HG03354 (cell line): ENCODE results near the gene ABCC3.

Source experiments
- ATAC-seq: cut with Tn5 transposase; IDR thresholded peaks from one replicate; pipeline ENCODE4 v1.9.1; 2021; ENCODE audit warnings: mild to moderate bottlenecking; ENCODE audit not compliant: unreplicated experiment, poor library complexity, severe bottlenecking

Gene ABCC3

GRCh38 chr17:50661348-50661747 lies 26.7 kb downstream of the ABCC3 start:
- no peak for ATAC-seq

GRCh38 chr17:50661795-50662391 lies 27.2 kb downstream of the ABCC3 start:
- ATAC-seq, result no peak

DNA sequence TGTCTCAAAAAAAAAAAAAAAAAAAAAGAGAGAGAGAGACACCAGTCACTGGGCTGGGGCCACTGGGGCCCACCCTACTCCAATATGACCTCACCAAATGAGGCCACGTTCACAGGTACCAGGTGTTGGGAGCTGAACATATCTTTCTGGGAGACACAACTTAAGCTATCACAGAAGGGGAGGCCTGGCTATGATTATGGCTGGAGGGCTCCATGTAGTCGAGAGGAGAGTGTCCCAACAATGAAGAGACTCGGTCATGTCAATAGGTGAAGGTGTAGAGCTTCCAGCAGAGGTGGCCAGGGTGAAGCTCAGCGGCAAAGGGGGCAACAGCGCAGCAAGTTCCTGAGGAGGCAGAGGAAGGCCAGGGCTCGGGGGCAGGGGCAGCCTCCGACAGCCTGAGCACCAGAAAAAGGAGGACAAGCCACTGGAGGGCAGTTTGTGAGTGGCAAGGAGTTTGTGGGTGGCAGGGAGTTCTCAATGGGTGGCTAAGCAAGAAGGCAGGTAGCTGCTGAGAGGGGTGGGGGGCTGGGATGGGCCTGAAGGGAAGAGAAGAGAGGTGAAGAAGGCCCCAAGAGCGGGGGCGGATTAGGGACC lies 28.0 kb downstream of the ABCC3 start:
- ATAC-seq, result no peak

- no peak for ATAC-seq
These were observed 29.2 kb downstream of the ABCC3 start for GRCh38 chr17:50663812-50664374.

DNA sequence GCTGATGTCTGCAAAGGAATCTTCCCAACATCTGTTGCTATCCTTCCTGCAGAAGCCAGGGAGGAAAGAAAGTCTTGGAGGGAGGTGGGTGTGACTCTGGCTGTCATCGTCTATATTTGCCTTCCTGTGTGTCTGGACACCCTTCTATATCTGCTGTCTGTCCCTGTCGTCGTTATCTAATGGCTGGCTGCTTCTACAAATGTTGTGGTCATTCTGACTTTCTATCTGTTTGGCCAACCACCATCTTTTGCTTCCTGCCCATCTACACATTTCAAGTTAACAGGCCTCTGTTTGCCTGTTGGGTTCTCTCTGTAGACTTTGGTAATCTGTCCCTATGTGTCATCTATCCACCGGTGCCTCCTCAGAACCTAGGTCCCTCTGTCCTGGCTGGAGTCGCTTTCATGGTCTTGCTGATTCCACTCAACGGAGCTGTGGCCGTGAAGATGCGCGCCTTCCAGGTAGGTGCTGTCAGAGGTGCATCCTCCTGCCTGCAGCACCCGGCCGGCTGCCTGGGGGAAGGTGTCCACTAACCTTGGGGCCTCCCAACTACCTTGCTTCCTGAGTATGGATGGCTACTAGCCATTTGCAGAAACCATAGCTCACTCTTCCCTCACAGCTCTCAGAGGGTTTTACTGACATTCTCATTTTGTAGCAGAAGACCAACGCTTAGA lies 30.2 kb downstream of the ABCC3 start:
- no peak for ATAC-seq

GRCh38 chr17:50665838-50666237 lies 31.2 kb downstream of the ABCC3 start:
- ATAC-seq, result no peak

DNA sequence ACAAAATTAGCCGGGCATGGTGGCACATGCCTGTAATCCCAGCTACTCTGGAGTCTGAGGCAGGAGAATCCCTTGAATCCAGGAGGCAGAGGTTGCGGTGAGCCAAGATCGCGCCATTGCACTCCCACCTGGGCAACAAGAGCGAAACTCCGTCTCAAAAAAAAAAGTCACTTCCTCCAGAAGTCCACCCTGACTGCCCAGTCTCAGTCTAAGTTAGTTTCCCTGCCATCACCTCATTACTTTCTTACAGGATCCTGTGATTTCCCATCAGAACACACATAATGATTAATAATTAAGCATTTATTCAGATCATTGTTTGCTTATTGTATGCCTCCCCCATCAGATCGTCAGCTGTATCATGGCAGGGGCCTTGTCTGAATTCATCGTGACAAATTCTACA lies 31.6 kb downstream of the ABCC3 start:
- no peak for ATAC-seq

DNA sequence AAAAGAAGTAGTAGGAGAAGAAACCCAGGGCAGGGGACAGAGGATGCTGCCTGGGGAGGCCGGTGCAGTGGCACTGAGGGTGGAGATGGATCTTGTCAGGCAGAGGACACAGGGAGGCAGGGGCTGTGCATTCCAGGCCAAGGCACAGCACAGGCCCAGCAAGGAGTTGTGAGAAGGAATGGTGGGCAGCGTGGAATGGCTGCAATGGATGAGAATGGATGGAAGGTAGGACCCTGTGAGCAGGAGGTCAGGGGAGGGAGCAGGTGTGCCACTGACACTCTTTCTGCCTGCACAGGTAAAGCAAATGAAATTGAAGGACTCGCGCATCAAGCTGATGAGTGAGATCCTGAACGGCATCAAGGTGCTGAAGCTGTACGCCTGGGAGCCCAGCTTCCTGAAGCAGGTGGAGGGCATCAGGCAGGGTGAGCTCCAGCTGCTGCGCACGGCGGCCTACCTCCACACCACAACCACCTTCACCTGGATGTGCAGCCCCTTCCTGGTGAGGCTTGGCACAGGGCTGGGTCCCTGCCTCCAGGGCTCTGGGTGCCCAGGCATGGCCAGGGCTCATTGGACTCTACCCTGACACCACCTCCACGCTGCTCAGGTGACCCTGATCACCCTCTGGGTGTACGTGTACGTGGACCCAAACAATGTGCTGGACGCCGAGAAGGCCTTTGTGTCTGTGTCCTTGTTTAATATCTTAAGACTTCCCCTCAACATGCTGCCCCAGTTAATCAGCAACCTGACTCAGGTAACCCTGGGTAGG lies 32.8 kb downstream of the ABCC3 start:
- no peak for ATAC-seq

GRCh38 chr17:50668025-50668837 lies 33.5 kb downstream of the ABCC3 start:
- ATAC-seq, result no peak

- ATAC-seq, result no peak
These were observed 34.3 kb downstream of the ABCC3 start for GRCh38 chr17:50668838-50669581.

GRCh38 chr17:50672071-50672470 lies 37.4 kb downstream of the ABCC3 start:
- no peak for ATAC-seq

- no peak for ATAC-seq
These were observed 38.3 kb downstream of the ABCC3 start for GRCh38 chr17:50672831-50673551.

DNA sequence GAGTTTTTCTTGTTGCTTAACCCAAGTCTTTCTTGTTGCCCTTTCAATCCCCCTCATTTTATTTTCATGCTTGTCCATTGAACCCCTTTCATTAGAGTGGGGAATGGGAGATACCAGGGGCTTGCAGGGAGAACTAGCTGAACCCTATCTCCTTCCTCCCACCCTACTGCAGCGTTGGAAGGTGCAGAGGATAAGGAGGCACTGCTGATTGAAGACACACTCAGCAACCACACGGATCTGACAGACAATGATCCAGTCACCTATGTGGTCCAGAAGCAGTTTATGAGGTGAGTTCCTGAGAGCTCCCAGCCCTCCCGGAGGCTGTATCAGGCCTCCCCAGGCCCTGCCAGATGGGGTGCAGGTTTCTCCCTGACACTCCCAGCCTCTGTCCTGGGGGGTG lies 40.5 kb downstream of the ABCC3 start:
- no peak for ATAC-seq

DNA sequence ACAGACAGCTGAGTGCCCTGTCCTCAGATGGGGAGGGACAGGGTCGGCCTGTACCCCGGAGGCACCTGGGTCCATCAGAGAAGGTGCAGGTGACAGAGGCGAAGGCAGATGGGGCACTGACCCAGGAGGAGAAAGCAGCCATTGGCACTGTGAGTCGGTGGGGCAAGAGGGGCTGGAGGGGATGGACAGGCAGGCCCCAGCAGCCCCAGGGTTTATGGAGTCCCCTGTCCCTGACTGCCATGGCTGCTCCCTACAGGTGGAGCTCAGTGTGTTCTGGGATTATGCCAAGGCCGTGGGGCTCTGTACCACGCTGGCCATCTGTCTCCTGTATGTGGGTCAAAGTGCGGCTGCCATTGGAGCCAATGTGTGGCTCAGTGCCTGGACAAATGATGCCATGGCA lies 40.9 kb downstream of the ABCC3 start:
- no peak for ATAC-seq

DNA sequence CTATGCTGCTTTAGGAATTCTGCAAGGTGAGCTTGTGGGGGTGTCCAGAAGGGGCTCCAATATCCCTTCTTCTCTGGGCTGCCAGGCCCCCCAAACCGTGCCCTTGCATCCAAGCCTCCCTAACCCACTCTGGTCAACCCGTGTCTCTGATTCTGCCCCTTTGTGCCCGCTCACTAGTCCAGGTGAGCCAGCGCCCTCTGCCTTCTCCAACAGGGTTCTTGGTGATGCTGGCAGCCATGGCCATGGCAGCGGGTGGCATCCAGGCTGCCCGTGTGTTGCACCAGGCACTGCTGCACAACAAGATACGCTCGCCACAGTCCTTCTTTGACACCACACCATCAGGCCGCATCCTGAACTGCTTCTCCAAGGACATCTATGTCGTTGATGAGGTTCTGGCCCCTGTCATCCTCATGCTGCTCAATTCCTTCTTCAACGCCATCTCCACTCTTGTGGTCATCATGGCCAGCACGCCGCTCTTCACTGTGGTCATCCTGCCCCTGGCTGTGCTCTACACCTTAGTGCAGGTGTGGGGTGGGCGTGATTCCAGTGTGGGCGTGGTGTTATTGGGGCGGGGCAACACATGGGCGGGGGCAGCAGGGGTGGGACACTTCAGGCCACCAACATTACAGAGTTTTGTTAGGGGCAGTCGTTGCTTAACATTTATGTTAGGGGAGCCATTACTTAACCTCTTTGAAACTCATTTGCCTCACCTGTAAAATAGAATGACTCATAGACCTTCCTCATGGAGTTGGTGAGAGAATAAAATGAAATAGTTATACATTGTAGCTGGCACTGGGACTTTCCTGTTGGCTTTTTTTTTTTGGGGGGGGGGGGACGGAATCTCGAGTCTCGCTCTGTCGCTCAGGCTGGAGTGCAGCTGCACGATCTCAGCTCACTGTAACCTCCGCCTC lies 41.6 kb downstream of the ABCC3 start:
- ATAC-seq, result no peak

DNA sequence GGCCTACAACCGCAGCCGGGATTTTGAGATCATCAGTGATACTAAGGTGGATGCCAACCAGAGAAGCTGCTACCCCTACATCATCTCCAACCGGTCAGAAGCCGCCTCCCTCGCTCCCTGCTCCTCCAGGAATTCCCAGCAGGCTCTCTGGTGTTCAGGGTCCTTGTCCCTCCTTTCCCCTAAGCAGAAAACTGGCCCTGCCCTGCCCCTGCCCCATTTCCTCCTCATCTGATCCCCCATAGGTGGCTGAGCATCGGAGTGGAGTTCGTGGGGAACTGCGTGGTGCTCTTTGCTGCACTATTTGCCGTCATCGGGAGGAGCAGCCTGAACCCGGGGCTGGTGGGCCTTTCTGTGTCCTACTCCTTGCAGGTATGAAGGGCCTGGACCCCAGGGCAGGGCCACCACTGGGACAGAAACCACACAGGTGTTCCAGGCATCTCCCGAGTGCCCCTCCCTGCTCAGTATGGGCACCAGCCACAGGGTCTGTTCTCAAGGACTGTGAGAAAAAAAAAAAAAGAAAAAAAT lies 43.2 kb downstream of the ABCC3 start:
- ATAC-seq, result no peak

- ATAC-seq, result no peak
These were observed 44.4 kb downstream of the ABCC3 start for GRCh38 chr17:50679008-50679544.
